SHP77 (cell line): ENCODE measurements around the gene DCHS1.

Source experiments
- DNase-seq, 2 experiments: peaks; one replicate each; lab custom pipeline; 2025; lab: John Stamatoyannopoulos, UW

The DCHS1 gene

DNA sequence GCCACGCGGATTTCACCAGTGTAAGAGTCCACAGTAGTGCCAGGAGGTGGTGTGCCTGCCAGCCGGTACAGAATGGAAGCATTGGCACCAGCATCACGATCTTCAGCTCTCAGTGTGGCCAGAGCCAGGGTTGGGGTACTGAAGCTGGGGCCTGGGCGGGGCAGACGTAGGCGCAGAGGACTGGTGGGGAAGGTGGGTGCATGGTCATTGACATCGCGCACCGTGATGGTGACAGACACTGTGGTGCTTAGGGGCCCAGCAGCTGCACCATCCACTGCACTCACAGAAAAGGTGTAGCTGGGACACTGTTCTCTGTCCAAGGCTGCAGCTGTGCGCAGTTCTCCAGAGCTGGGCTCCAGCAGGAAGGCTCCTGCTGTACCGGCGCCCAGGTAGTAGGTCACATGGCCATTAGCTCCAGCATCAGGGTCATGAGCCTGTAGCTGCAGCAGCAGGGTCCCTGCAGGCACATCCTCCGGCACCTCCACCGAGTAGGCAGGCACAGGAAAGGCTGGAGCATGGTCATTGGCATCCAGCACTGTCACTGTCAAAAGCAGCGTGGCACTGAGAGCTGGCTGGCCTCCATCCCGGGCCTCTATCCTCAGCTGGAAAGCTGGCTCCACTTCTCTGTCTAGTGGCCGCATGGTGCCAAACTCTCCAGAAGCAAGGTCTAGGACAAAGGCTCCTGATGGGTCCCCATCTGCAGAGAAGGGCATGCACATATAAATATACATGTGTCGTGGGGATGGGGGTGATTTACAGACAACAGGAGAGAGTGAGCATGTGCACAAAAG, 28.4 kb downstream of the DCHS1 start:
- DNase-seq = no peak

DNA sequence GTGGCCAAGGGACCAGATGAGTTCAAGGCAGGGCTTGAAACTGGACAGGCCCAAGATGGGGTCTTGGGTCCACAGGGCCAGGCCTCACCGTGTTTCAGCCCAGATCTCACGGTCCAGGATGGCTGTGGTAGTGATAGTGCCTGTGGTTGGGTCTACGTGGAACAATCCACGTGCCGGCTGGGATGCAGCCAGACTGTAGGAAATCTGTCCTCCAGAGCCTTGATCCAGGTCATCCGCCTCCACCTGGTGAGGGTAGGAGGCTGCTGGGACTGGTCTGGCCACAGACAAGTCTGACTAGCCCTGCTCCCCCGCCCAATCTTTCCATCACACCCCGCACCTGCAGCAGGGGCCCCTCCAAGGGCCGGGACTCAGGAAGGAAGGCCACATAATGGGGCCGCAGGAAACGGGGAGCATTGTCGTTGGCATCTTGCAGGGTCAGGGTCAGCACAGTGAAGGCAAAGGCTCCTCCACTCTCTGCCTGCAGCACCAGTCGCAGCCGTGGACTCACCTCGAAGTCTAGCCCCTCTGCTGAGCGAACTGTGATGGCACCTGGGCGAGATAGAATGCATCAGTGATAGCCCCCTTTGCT, 29.7 kb downstream of the DCHS1 start:
- no peak for DNase-seq

DNA sequence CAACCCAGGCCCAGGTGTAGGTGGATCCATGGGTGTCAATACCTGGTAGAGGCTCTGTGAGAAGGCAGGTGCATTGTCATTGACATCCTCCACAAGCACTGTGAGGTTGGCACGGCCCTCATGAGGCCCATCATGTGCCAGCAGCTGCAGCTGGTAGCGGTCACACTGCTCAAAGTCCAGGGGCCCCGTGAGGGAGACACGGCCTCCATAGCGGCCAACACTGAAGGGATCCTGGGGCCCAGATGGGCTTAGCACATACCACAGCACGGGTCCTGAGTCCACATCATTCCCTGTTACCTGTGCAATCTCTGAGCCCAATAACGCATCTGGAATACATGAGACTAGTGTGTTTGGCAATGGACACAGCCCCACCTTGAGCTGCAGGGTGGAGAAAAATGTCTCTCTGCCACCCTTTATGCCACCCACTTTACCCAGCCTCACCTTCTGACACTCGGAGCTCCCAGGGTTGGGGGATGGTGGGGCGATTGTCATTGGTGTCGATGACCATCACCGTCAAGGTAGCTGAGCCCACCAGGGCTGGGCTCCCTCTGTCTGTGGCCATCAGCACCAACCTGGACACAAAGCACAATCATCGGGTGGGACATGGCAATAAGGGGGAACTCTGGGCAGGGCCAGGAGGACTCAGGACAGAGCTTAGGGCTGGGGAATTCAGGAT, 30.3 kb downstream of the DCHS1 start:
- DNase-seq = no peak

DNA sequence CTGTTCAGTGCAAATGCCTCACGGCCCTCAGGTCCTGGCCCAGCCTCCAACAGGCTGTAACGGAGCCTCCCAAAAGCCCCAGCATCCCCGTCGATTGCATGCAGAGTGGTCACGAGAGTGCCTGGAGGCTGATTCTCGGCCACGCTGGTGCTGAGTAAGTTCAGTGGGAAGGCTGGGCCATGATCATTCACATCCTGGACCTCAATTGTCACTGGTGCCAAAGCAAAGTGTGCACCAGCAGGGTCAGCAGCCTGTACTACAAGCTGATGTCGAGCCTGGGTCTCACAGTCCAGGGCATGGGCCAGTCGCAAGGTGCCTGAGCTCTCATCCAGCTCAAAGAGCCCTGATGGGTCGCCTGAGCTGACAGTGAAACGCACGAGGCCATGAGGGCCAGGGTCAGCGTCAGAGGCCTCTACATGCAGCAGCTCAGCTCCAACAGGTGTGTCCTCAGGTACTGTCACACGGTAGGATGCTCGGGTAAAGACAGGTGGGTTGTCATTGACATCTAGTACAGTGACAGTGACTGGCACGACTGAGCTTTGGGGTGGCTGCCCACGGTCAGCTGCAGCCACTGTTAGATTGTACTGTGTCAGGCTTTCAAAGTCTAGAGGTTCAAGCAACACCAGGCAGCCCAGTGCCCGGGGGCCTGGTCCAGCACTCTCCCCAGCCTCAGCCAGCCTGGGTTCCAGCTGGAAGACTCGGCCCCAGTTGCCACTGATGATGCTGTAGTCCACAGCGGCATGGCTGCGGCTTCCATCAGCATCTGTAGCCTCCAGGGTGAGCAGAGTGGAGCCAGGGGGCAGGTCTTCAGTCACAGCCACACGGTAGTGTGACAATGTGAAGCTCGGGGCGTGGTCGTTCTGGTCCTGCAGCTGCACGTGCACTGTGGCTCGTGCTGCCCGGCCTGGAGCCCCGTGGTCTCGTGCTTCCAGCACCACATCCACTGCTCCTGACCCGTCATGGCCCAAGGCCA, 31.9 kb downstream of the DCHS1 start:
- no peak for DNase-seq

DNA sequence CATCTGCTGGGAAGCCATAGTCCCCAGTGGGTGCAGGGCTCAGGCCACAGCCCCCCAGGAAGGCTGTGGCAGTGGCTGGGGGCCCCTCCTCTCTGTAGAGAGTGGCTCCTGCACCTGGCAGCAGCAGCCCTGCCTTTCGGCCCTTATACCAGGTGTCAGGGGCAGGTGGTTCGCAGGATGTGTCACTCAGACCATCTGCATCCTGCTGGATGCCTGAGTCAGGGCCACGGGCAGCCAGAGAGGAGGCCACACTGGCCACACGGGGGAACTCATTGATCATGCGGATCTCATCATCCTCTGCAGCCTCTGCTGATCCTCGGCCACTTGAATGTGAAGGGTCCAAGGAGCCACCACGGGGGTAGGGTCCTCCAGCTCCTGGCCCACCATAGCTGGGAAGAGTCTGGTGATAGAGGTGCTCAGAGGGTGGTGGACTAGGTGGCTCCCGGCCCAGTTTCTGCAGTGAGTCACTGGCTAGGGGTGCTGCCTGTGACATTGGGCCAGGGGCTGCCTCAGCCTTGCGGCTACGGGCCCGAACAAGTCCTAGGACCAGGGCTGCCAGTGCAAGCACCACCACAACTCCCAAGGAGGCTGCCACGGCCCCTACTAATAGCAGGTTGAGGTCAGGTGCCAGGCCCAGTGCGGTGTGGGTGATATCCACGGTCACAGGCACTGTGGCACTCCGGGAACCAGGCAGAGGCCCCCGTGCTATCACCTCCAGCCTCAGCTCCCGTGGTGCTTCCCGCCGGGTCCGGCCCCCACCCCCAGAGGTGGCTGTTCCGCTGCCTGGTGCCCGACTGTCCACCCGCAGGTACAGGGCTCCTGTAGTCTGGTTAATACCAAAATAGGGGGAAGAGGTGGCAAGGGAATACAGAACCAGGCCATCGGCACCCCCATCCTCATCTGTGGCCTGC, 33.1 kb downstream of the DCHS1 start:
- peak in 1 of 2 experiments; percentile 13 for DNase-seq

DNA sequence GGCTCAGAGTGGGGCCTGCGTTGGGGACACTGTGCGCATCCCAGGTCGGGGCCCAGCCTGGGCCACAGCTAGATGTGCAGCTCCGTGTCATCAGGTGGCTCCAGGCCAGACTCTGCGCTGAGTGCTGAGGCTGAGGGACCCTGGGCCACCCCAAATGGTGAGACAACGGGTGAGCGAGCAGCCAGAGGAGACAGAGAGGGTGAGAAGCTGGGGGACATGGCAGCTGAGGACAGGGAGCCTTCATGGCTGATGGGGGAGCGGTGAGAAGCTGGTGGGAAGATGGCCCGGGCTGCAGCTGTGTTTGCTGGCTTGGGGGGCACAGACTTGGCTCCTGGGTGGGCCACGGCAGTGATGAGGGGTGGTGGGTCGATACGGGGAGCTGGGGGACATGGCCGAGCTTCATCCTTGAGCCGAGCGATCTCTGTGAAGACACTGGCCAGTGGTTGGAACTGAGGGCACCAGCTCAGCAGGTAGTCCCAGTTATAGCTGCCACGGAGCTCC, 33.8 kb downstream of the DCHS1 start:
- DNase-seq = no peak

DNA sequence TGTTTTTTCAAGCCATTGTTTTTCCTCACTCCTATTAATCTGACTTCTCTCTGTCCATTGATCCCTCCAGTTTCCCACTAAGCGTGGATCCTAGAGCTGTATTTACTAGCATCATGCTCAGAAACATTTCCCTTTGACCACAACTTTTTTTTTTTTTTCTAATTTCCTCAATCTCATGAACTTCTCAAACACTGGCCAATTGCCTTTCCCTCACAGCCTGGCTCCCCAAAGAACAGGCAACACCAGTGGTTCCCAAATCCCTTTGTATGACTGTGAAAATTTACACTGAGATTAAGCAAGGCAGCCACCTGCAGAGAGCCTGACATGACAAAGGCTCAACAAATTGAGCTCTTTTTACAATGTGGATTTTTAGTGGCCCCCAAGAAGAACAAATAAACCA, 35.0 kb downstream of the DCHS1 start:
- no peak for DNase-seq

DNA sequence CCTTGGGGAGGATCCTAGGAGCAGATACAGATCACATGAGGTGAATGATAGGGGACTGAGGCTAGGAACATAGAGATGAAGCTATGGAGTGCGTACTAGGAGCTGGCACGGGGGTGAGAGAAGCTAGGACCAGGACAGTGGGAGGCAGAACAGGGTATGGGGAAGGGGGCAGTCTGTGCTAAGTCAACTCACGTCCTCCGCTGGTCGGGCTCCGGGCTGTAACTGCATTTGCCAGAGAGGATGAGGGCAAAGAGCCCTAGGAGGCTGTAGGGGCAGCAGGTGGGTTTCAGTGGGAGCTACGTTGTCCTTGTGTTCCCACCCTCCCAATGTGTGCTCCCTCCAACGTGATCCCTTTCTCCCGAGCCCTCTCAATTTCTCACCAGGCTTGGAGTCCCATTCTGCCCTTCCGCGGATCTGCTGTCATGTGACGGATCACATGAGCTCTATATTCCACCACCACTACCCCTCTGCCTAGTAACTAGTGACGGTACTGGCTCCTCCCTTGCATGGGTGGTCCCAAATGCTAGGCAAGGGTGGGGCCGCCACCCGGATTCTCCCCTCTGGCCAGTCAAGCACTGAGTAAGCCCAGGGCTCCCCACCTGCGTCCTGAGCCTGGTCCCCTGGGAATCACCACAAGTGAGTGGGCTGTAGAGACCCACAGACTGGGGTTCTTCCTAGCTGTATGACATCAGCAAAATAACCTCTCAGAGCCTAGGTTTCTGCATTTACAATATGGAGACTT, 36.4 kb downstream of the DCHS1 start, which contains the start of gene TPP1:
TPP1 (minus strand) TSS at position 419 of the 742 bp plus-strand sequence; CDS start at position 397, 22 bp downstream.
- DNase-seq = peak; percentile 69 to 73

DNA sequence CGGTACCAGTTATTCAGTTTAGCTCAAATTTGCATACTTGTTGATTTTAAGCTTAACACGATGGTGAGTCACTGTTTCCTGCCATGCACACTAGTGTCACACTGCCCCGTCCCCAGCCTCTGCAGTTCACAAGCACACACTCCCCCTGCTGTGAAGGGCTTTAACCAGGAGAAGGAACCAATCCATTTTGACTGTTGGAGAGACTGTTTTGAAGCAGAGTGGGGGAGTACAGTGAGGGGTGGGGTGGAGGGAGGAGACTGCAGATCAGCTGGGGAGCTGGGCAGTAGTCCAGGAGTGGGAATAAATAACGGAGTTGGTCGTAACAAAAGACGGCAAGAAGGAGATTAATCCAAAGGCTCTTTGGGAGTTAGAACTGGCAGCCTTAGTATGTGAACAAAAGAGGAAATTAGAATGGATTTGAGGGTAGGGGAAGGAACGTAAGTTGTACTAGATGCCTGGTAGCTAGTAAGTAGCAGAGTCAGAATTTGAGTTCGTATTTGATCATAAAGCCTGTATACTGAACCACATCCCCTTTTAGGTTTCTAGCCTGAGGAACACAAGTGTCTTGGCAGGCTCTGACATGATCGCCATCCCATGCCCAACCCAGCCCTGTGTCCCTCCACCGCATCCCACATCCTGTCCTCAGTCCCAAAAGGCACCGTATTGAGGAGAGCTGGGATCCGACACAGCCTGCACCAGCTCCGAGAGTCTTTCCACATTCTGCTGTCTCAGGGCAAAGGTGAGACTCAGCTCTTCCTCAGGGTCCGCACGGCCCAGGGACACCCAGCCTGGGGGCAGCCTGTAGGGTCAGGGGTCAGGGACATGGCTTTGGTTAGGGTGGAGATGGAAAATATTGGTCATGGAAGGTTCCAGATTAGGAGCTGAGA, 37.2 kb downstream of the DCHS1 start:
- no peak for DNase-seq

DNA sequence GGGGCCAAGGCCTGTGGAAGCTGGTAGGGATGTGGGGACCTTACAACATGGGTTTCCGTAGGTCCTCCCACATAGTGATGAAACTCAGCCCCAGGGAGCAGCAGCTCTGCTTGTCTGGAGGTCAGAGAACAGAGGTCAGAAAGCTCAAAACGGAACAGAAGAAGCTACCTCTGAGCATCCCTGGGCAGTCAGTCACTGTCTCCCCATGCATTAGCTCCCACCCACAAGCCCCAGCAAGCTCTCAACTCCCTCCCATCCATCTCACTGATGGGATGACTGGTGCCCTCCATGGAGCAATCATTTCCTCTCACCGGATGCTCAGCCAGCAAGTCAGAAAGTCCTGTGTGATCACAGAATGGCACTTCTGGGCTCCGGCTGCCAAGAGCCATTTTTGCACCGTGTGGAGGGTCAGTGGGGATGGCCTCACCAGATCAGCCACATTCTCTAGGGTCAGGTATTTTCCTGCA, 38.3 kb downstream of the DCHS1 start:
- no peak for DNase-seq

DNA sequence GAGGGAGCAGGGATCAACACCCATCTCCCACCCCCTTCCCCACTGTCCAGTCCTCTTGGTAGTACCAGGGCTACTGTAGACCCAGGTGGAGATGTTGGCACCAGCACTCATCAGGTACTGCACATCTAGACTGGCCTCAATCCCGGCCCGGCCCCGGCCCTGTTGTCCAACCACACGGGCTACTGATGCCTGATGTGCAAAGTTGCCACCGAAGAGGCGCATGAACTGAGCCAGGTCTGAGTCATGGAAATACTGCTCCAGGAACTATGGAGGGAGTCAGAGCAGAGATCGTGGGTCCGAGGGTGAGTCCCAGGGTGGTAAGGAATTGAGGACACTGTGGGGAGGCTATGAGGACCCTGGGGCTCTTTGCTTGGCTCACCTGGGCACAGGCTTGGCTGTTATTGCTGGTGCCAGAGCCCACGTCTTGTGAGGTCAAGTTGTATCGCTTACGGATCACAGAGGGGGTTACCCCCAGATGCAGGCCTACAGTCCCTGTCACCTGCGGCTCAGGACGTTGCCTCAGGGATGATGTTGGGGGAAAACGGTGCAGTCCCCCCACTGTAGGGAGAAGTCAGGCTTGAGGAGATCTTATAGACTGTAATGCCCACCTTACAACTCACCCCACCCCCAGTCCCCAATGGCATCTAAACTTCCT, 38.9 kb downstream of the DCHS1 start:
- DNase-seq = no peak

DNA sequence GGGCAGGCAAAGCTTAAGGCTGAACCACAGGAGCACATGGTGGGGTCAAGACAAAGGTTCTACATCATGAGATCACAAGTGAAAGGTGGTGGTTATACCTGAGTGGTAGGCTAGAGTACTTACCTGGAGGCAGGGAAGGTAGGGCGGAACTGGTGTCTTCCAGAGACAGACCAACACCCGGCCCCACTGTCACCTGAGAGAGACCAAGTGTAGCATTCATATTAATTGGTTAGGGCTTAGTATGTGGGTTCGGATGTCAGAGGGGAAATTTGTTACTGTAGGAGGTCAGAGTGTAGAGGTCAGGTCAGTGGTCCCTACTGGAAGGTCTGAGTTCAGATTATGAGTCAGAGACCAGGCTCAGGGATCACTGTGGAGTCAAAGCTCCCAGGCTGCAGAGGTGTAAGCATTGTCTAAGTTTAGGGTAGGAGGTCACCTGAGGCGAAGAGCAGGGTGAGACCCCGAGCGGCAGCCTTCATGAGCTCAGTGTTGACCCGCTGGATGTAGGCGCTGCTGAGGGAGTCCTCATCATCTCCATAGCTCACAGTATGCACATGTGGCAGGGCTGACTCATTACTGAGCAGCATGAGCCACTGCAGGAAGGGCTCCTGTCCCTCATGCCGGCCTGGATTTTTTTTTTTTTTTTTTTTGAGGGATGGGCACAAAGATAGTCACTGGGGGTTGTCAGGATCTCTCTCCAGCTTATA, 39.6 kb downstream of the DCHS1 start:
- DNase-seq = no peak

DNA sequence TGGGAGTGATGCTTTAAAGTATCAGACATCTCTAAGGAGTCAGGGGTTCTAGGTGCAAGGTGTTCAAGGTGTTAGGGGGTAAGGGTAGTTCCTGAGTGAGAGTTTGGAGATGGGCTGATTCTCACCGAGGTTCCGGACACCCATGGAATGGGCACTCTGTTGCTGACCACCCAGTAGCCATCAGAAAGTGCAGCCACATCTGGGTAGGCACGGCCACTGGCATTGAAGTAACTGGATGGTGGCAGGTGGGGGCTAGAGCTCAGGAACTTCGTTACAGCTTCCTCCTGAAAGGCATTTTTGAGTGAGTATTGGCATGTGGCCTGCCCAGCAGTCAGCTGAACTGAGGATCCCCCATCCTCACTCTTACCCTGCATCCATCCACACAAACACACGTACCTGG, 40.6 kb downstream of the DCHS1 start:
- no peak for DNase-seq

DNA sequence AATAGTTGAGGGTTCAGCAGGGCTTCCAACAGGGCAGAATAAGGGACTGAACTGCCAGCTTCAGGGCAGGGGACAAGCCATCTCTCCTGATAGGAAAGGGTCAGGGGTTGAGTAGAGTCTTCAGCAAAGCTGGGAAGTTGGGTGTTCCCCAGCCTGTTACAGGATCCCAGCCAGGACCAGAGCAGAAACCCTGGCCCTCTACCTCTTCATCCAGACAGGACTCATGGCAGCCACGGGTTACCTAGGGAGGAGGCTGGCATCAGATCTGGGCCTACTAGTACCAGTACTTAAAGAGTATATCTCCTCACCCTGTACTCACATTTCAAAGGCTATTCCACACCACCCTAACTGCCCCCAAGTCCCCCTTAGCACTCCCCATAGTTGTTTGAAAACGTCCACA, 41.2 kb downstream of the DCHS1 start:
- no peak for DNase-seq

DNA sequence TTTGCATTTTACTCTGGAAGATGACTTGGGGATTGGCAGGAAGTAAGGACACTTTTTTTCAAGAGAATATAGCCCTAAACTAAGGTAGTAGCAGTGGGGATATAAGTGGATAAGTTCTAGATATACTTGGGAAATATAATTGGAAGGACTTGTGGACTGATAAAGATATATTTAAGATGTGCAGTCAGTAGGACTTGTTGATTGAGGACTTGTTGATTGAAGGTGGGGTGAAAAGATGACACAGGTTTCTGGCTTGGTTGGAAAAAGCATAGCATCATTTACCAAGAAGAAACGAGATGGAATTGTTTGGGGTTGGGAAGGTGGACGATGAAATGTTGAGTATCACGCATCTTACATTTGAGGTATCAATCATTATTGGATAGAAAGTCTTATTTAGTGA, 42.1 kb downstream of the DCHS1 start:
- DNase-seq = no peak

DNA sequence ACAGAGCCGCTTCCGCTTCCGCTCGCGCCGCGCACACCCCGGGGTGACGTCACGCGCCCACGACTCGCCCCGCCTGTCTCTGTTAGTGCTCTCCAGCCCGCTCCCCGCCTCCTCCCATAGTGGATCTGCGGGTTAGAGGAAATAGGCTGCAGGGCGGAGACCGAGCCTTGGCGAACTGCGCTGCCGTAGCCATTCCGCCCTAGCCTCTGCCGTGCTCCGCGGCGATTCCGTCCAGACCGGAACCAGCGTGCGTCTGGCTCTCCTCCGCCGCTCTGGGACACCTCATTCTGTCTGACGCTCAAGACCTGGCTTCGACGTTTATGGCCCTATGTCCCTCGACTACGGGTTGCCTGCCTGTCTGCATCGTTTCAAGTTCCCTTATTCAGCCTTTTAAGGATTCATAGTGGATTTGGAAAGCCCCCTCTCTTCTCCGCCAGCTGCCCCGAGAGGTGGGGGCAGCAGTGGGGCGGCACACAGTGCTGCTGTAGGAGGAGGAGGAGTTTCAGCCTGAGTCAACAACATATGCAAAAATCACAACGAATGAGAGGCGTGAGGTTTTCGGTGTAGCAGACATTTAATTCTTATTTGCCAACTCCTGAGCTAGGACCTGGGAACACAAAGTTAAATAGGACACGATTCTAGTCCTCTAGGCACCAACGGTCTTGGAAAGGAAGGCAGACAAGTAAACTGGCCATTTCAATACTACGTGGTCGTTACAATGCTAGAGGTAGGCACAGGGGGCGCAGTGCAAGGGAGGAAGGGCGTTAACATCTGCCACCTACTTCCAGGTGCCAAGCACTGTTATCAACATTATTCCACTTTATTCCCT, 43.2 kb downstream of the DCHS1 start, which contains the start of gene TAF10:
TAF10 (minus strand) TSS at position 4 of the 829 bp plus-strand sequence. CDS start 27 bp downstream, outside the sequence.
- peak; percentile 59 to 82 for DNase-seq

DNA sequence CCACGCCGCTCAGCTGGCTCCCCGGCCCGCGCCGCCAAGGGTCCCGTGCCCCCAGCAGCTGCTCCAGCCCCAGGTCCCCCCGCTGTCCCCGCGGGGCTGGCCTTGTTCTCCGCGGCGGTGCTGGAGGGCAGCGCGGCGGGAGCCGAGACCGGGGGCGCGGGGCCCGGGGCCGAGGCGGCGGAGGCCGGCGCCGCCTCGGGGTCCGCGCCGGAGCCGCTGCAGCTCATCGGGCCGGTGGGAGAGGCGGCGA, 43.7 kb downstream of the DCHS1 start:
- no peak for DNase-seq
